ENCODE data around the gene RGPD4.
A peak's percentile ranks its signal among the peaks of the same experiment; 100 is the strongest.
"Not testable (repeated sequence)": the region's sequence is repeated elsewhere in the genome, so short reads cannot be mapped to it uniquely, and the experiment has no call there.

Gene RGPD4

DNA sequence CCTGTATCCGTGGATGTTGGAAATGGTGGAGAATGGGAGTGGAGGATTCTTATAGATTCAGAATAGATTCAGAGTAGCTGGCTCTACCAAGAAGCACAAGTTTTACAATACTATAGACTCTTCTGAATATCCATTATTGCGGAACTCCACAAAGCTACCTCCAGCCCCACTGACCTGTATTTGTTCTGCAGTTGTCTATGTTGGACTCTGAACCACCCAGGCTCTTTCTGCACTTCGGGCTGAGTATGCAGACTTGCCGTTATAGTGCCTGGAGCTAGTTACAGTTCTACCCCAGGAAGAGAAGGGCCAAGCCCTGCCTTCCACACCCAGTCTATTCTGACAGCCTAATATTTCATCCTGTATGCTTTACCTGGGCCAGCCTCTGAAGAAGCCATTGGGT, 4.4 kb upstream of the RGPD4 start:
- DNase-seq (ENCODE audit: low spot score), result no peak
- TF ChIP-seq, protein P1, sequence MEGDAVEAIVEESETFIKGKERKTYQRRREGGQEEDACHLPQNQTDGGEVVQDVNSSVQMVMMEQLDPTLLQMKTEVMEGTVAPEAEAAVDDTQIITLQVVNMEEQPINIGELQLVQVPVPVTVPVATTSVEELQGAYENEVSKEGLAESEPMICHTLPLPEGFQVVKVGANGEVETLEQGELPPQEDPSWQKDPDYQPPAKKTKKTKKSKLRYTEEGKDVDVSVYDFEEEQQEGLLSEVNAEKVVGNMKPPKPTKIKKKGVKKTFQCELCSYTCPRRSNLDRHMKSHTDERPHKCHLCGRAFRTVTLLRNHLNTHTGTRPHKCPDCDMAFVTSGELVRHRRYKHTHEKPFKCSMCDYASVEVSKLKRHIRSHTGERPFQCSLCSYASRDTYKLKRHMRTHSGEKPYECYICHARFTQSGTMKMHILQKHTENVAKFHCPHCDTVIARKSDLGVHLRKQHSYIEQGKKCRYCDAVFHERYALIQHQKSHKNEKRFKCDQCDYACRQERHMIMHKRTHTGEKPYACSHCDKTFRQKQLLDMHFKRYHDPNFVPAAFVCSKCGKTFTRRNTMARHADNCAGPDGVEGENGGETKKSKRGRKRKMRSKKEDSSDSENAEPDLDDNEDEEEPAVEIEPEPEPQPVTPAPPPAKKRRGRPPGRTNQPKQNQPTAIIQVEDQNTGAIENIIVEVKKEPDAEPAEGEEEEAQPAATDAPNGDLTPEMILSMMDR (IDR thresholded peaks at IDR 0.05; ENCODE audit: extremely low read depth, insufficient read depth, missing control alignments), result no peak
- in situ Hi-C loops (cut with MboI; ENCODE audit: low pct_unique_long_range_greater_than_20kb, low sequenced_read_pairs, unreplicated experiment), result no loop called here

DNA sequence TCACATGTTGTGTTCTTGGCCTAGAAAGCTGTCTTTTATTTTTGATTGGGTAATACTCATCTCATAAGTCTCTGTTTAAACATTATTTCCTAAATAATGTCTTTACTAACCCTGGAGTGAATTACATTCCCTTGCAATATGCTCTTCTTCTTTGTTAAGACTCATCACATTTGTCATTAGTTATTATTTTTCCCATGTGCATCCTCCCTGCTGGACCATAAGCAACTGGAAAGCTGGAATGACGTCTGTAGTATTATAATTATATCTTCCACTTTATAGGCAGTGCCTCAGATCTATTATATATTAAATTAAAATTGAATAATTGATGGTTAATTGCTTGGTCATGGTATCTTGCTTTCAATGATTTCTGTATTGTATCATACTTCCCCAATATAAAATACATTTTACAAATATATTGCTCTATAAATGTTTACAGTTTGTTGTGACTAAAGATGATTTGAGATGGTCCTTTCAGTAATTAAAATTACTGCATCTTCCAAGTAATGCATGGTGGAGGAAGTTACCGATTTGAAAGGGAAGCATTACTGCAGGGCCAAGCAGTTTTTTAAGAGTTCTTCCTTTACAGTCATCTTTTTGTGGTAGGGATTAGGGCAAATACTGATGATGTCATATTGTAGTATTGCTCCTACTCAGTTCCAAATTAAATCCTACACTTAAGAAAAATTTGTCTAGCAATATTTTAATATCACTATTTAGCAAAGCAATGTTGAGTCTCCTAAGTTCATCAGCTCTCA, 2.1 kb upstream of the RGPD4 start:
- DNase-seq (ENCODE audit: low spot score), result no peak
- TF ChIP-seq, protein P1 (IDR thresholded peaks at IDR 0.05; ENCODE audit: extremely low read depth, insufficient read depth, missing control alignments), result no peak
- in situ Hi-C loops (cut with MboI; ENCODE audit: low pct_unique_long_range_greater_than_20kb, low sequenced_read_pairs, unreplicated experiment), result no loop called here

DNA sequence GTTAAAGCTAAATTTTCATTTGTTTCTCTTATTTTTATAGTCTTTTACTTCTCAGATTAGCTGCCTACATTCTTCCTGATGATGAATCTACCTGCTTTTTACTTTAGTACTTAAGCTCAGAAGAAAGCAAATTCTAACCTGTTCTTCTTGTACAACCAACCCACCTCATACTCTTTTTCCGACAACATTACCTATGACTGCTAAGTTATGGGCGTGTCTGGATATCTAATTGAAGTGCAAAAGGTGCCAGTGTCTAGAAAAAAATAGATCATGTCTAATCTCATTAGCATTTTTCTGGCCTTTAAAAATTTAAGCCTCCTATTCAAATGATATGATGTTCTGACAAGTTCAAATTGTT, 1.5 kb upstream of the RGPD4 start:
- TF ChIP-seq, protein P1 (IDR thresholded peaks at IDR 0.05; ENCODE audit: extremely low read depth, insufficient read depth, missing control alignments), result no peak
- in situ Hi-C loops (cut with MboI; ENCODE audit: low pct_unique_long_range_greater_than_20kb, low sequenced_read_pairs, unreplicated experiment), result no loop called here
- DNase-seq (ENCODE audit: low spot score), result no peak

DNA sequence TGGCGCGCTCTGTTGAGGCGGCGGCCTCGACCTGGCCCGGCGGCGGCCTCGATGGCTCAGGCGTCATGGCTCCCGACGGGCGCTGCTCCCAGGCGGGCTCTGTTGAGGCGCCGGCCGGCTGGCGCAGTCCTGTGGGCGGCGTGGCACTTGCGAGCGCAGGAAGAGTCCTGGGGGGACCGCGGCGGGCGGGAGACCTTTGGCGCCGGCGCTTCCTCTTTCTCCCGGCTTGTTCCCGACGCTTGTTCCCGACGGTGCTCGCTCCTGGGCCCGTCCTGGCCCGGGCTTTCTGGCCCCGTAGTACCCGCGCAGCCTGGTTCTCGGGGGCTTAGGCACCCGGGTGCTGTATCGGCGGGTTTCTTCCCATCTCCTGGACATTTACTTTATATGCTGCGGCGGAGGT, 2.8 kb downstream of the RGPD4 start:
- in situ Hi-C loops (cut with MboI; ENCODE audit: low pct_unique_long_range_greater_than_20kb, low sequenced_read_pairs, unreplicated experiment), result not testable (repeated sequence)

DNA sequence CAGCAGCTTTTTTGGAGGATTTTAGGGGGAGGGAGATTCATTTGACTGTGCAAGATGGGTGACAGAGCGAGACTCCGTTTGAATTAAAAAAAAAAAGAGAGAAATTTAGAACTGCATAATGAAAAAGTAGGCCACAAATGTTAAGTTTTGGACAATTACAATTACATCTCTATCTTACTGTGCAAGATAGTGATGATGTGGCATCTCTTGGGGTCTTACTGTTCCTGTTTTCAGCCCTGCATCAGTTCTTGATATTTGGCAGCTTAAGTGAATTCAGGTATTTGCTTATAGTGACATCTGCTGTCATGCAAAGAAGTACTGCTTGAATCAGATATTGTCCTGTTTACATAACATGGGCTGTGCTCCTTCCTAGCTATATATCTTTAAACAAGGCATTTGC, 6.5 kb downstream of the RGPD4 start:
- DNase-seq (ENCODE audit: low spot score); in situ Hi-C loops (cut with MboI; ENCODE audit: low pct_unique_long_range_greater_than_20kb, low sequenced_read_pairs, unreplicated experiment): not testable (repeated sequence)

More for the DNA sequence above, 2.8 kb downstream of the RGPD4 start:
- not testable (repeated sequence) for DNase-seq (ENCODE audit: low spot score)

DNA sequence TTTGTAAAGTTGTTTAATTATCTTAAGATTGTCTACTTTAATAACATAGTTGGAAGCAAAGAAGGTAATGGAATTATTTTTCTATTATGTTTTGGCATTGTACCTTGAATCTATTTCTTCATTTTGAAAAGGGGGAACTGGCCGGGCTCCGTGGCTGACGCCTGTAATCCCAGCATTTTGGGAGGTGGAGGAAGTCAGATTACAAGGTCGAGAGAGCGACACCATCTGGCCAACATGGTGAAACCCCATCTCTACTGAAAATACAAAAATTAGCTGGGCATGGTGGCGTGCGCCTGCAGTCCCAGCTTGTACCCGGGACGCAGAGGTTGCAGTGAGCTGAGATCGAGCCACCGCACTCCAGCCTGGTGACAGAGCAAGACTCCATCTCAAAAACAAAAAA, 6.9 kb downstream of the RGPD4 start:
- TF ChIP-seq, protein P1 (IDR thresholded peaks at IDR 0.05; ENCODE audit: extremely low read depth, insufficient read depth, missing control alignments), result peak; percentile 22
- DNase-seq (ENCODE audit: low spot score); in situ Hi-C loops (cut with MboI; ENCODE audit: low pct_unique_long_range_greater_than_20kb, low sequenced_read_pairs, unreplicated experiment): not testable (repeated sequence)

DNA sequence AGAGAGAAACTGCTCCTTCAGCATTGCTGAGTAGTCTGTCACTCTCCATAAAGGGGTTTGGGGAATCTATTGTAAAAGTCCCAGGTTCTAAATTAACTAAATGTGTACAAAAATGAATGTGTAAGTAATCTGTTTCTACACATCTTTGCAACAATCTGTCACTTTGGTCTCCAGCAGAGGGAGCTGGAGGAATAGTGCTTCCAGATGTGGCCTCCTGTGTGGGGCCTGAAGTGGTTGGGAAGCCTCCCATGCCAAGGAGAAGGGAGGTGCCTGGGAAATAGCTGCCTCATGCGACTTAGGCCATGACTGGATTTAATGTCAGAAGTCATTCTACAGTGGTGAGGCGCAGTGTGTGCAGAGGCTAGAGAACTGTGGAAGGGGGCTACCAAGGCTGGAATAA, 89.4 kb downstream of the RGPD4 start:
- TF ChIP-seq, protein P1 (IDR thresholded peaks at IDR 0.05; ENCODE audit: extremely low read depth, insufficient read depth, missing control alignments), result peak; percentile 9
- in situ Hi-C loops (cut with MboI; ENCODE audit: low pct_unique_long_range_greater_than_20kb, low sequenced_read_pairs, unreplicated experiment), result not testable (repeated sequence)

DNA sequence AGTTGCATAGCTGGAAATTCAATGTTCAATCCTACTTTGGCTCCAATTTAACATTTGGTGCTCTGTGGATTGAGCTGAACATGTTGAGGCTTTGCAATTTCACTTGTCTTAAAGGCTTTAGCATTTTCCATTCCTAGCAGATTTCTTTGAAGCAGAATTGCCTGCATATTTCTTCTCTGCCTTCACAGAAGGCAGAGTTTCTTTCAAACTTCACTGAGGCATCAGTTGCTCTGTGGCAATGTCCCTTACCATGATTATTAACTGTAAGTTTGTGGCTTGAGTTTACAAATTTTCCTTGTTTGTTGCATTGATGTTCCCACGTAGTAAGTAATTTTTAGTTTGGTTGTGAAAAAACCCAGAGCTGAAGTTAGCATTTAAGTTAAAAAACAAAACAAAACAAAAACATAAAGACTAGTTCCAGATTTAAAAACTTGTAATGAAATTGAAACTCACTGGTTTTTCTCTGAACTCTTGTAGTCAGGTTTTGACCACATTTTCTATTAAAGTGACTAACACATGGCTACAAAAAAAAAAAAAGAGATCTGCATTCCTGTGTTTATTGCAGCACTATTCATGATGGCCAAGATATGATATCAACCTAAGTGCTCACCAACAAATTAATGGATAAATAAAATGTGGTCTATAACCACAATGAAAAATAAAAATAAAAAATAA, 90.1 kb downstream of the RGPD4 start:
- in situ Hi-C loops (cut with MboI; ENCODE audit: low pct_unique_long_range_greater_than_20kb, low sequenced_read_pairs, unreplicated experiment), result not testable (repeated sequence)

More for the DNA sequence above, 89.4 kb downstream of the RGPD4 start:
- not testable (repeated sequence) for DNase-seq (ENCODE audit: low spot score)

More for the DNA sequence above, 90.1 kb downstream of the RGPD4 start:
- not testable (repeated sequence) for DNase-seq (ENCODE audit: low spot score)
